SK-N-SH (cell line): Measurements from ENCODE around the gene KIF1C. TPM values are rescaled to one million over a fixed set of nuclear protein-coding genes. Genes with fewer than 3 reads are reported as not detected.

ENCODE experiments used
- CTCF ChIA-PET: fragments of 300-600, 350-600 bp; formaldehyde crosslinking; extraction: SDS; loops from one replicate; lab custom pipeline; 2021; lab: Yijun Ruan, JAX
- POLR2A ChIA-PET: fragments of 350-600 bp; sonication (Branson Sonifier 250); formaldehyde crosslinking; extraction: SDS; loops from one replicate; lab custom pipeline; 2020; ENCODE audit warnings: antibody characterized with exemption, inconsistent platforms; lab: Yijun Ruan, JAX
- DNase-seq: peaks from one replicate; pipeline ENCODE4 v3.0.0; 2012
- H2AFZ ChIP-seq: fragments of 200-600 bp; sonication (generic); 2 replicates; pipeline ENCODE4 v1.8.1; 2016; ENCODE audit warnings: antibody characterized with exemption, mild to moderate bottlenecking, low read depth
- H3F3A ChIP-seq: fragments of 200-600 bp; sonication (generic); replicated peaks from 2 replicates; pipeline ENCODE3; 2016; ENCODE audit warnings: antibody characterized with exemption, mild to moderate bottlenecking; ENCODE audit not compliant: insufficient read depth
- H3K27ac ChIP-seq, 2 experiments: fragments of 200-500 bp in 1 of 2; fragments of 200-600 bp in 1 of 2; sonication (Bioruptor generic) in 1 of 2; sonication (generic), shearing (Covaris generic) in 1 of 2; 2 replicates each; pipeline versions ENCODE4 v1.5.1 to v1.6.1; 2014 to 2016; ENCODE audit warnings: low read depth in 2 of 2, inconsistent platforms in 1 of 2, low read length in 1 of 2, mild to moderate bottlenecking in 1 of 2, mixed read lengths in 1 of 2
- H3K27me3 ChIP-seq: fragments of 200-600 bp; sonication (generic), shearing (Covaris generic); 2 replicates; pipeline ENCODE4 v1.6.1; 2016; ENCODE audit warnings: mixed run types; ENCODE audit not compliant: insufficient read depth
- H3K36me3 ChIP-seq, 2 experiments: fragments of 200-500 bp in 1 of 2; fragments of 200-600 bp in 1 of 2; sonication (Bioruptor generic) in 1 of 2; sonication (generic) in 1 of 2; replicated peaks in 1 of 2; 2 replicates each; pipeline versions ENCODE3 to v1.5.1; 2014 to 2016; ENCODE audit warnings: low read length in 1 of 2, mild to moderate bottlenecking in 1 of 2; ENCODE audit not compliant: insufficient read depth in 2 of 2, control insufficient read depth in 1 of 2
- H3K4me1 ChIP-seq, 2 experiments: fragments of 200-500 bp in 1 of 2; fragments of 200-600 bp in 1 of 2; sonication (Bioruptor generic) in 1 of 2; sonication (generic), shearing (Covaris generic) in 1 of 2; 2 replicates each; pipeline versions ENCODE4 v1.5.1 to v1.6.1; 2014 to 2016; ENCODE audit warnings: low read depth in 1 of 2, low read length in 1 of 2, mixed run types in 1 of 2; ENCODE audit not compliant: insufficient read depth in 2 of 2, control insufficient read depth in 1 of 2
- H3K4me2 ChIP-seq: fragments of 200-600 bp; sonication (generic), shearing (Covaris generic); 2 replicates; pipeline ENCODE4 v1.6.1; 2017; ENCODE audit warnings: mixed run types
- H3K4me3 ChIP-seq, 2 experiments: fragments of 200-500 bp in 1 of 2; fragments of 200-600 bp in 1 of 2; sonication (Bioruptor generic) in 1 of 2; sonication (generic), shearing (Covaris generic) in 1 of 2; 2 replicates each; pipeline versions ENCODE4 v1.5.1 to v1.8.1; 2014 to 2016; ENCODE audit warnings: low read depth in 2 of 2, inconsistent platforms in 1 of 2, low read length in 1 of 2, mild to moderate bottlenecking in 1 of 2, mixed read lengths in 1 of 2, moderate library complexity in 1 of 2
- H3K79me2 ChIP-seq: fragments of 200-600 bp; sonication (generic); 2 replicates; pipeline ENCODE4 v1.8.1; 2017; ENCODE audit warnings: mild to moderate bottlenecking; ENCODE audit not compliant: insufficient read depth
- H3K9ac ChIP-seq: fragments of 200-600 bp; sonication (generic); 2 replicates; pipeline ENCODE4 v1.6.1; 2017; ENCODE audit warnings: mixed run types
- H3K9me2 ChIP-seq: fragments of 200-600 bp; sonication (generic); 2 replicates; pipeline ENCODE4 v1.6.1; 2017; ENCODE audit warnings: mixed run types
- H3K9me3 ChIP-seq: fragments of 200-600 bp; sonication (generic); 2 replicates; pipeline ENCODE4 v1.6.1; 2017; ENCODE audit warnings: mixed run types, mild to moderate bottlenecking, moderate library complexity
- H4K20me1 ChIP-seq: fragments of 200-600 bp; sonication (generic); 2 replicates; pipeline ENCODE4 v1.6.1; 2017; ENCODE audit warnings: mild to moderate bottlenecking, mixed run types; ENCODE audit not compliant: insufficient read depth
- CHD2 ChIP-seq: fragments of 150-350 bp; IDR thresholded peaks from 2 replicates; pipeline ENCODE4 v1.6.1; 2018; ENCODE audit warnings: low read length; ENCODE audit not compliant: partially characterized antibody
- ELF1 ChIP-seq: IDR thresholded peaks from 2 replicates; pipeline ENCODE4 v1.4.0; 2012
- EP300 ChIP-seq, 2 experiments: IDR thresholded peaks; 2 replicates each; pipeline versions ENCODE4 v1.4.0 to v1.6.1; 2012; ENCODE audit warnings: borderline replicate concordance in 1 of 2, low read depth in 1 of 2, low read length in 1 of 2
- EZH2phosphoT487 ChIP-seq: fragments of 200-600 bp; sonication (generic); IDR thresholded peaks from 2 replicates; pipeline ENCODE4 v1.6.1; 2017; ENCODE audit warnings: low read depth, mixed run types, mild to moderate bottlenecking, antibody characterized with exemption, moderate library complexity, borderline replicate concordance
- FOSL2 ChIP-seq: IDR thresholded peaks from 2 replicates; pipeline ENCODE4 v1.4.0; 2012; ENCODE audit warnings: low read depth, mild to moderate bottlenecking, moderate library complexity, borderline replicate concordance
- FOXM1 ChIP-seq: IDR thresholded peaks from 2 replicates; pipeline ENCODE4 v1.4.0; 2012; ENCODE audit warnings: low read depth, mild to moderate bottlenecking
- GATA2 ChIP-seq: sonication (generic); formaldehyde crosslinking; IDR thresholded peaks from 2 replicates; pipeline ENCODE4 v1.5.0; 2020; ENCODE audit warnings: mild to moderate bottlenecking, missing genetic modification reagents
- IRF3 ChIP-seq: fragments of 150-350 bp; IDR thresholded peaks from 2 replicates; pipeline ENCODE4 v1.6.1; 2016; ENCODE audit warnings: mild to moderate bottlenecking, low read depth, low read length
- JUND ChIP-seq: IDR thresholded peaks from 2 replicates; pipeline ENCODE4 v1.4.0; 2012
- MAX ChIP-seq: IDR thresholded peaks from 2 replicates; pipeline ENCODE4 v1.4.0; 2012; ENCODE audit warnings: low read depth
- MXI1 ChIP-seq: IDR thresholded peaks from 2 replicates; pipeline ENCODE4 v1.6.1; 2012; ENCODE audit warnings: mild to moderate bottlenecking, low read depth, low read length, improper control_type of control experiment
- NRF1 ChIP-seq: IDR thresholded peaks from 2 replicates; pipeline ENCODE4 v1.6.1; 2012; ENCODE audit warnings: low read depth, mild to moderate bottlenecking, low read length
- POLR2AphosphoS5 ChIP-seq: IDR thresholded peaks from 2 replicates; pipeline ENCODE4 v1.6.1; 2012; ENCODE audit warnings: low read depth, low read length
- RAD21 ChIP-seq: IDR thresholded peaks from 2 replicates; pipeline ENCODE4 v1.6.1; 2012; ENCODE audit warnings: mild to moderate bottlenecking, low read length
- REST ChIP-seq: IDR thresholded peaks from 2 replicates; pipeline ENCODE4 v1.6.1; 2012; ENCODE audit warnings: mild to moderate bottlenecking, low read depth, low read length, moderate library complexity
- RFX5 ChIP-seq: IDR thresholded peaks from 2 replicates; pipeline ENCODE4 v1.6.1; 2012; ENCODE audit warnings: mild to moderate bottlenecking, improper control_type of control experiment, low read length
- SIN3A ChIP-seq: IDR thresholded peaks from 2 replicates; pipeline ENCODE4 v1.6.1; 2012; ENCODE audit warnings: low read depth, mild to moderate bottlenecking, low read length, moderate library complexity, borderline replicate concordance
- SMC3 ChIP-seq: IDR thresholded peaks from 2 replicates; pipeline ENCODE4 v1.6.1; 2012; ENCODE audit warnings: low read depth, low read length, improper control_type of control experiment
- TEAD4 ChIP-seq: IDR thresholded peaks from 2 replicates; pipeline ENCODE4 v1.4.0; 2012; ENCODE audit warnings: mild to moderate bottlenecking, borderline replicate concordance; ENCODE audit not compliant: insufficient read depth
- USF1 ChIP-seq: IDR thresholded peaks from 2 replicates; pipeline ENCODE4 v1.4.0; 2012; ENCODE audit warnings: low read depth, borderline replicate concordance
- USF2 ChIP-seq: fragments of 150-350 bp; IDR thresholded peaks from 2 replicates; pipeline ENCODE4 v1.6.1; 2017; ENCODE audit warnings: antibody characterized with exemption, low read length, low read depth, borderline replicate concordance
- YY1 ChIP-seq: IDR thresholded peaks from 2 replicates; pipeline ENCODE4 v1.4.0; 2012; ENCODE audit warnings: low read depth, mild to moderate bottlenecking
- ZBTB33 ChIP-seq: IDR thresholded peaks from 2 replicates; pipeline ENCODE4 v1.4.0; 2012; ENCODE audit warnings: low read depth, borderline replicate concordance
- WGBS: methylation state at CpG from one replicate; pipeline ENCODE4 v1.1.6; 2017; ENCODE audit warnings: low lambda C conversion rate; 5-methylcytosine and 5-hydroxymethylcytosine counted together
- polyA plus RNA-seq, 3 experiments: library from polyadenylated mRNA; depleted of rRNA; stranded (reverse); fragments of >200 nt; gene quantifications; 2 replicates each; pipeline ENCODE4 v1.2.3, GENCODE V29; 2012

KIF1C gene
- polyA plus RNA-seq, 1 of the 3 experiments (the other 2 are of a cell fraction) = 58.2 TPM

- H3K36me3 ChIP-seq = peaks cover 10 to 20% of the 10 kb centered on the region in 2 experiments
- H3K4me1 ChIP-seq = peaks cover 10 to 24% of the 10 kb centered on the region in 2 experiments; a peak in 3 of 4 replicates
- H4K20me1 ChIP-seq = peaks cover 20% of the 10 kb centered on the region
- ChIA-PET CTCF (interaction anchor here (0.7 to 8.1 kb wide), 7 partner anchors 9 to 64 kb away, joined by 3 to 54 read pairs (median 4); partner anchors contain the start of genes CAMTA2 and PFN1), POLR2A (interaction anchor here (0.6 to 2.2 kb wide), 4 partner anchors 8 to 191 kb away, joined by 3 to 13 read pairs (median 5); partner anchors contain the start of gene SPAG7)
- H3K4me2 ChIP-seq = peak overlapping the region; percentile 99
- DNase-seq = peak; percentile 67
- H2AFZ ChIP-seq = 0 out of 2 replicates have a peak overlapping the region, but pooled peaks have one; percentile 76
- peak overlapping the region; percentile 84 for H3K9ac ChIP-seq
- peaks cover 45% of the 10 kb centered on the region for H3K79me2 ChIP-seq
- no peaks in the 10 kb centered on the region for H3K9me2 ChIP-seq
- 5% methylated on average over 22 of the region's 55 CpGs for whole genome bisulfite sequencing
- peak overlapping the region; percentile 93 to 99 for H3K4me3 ChIP-seq
- H3K27ac ChIP-seq = peak overlapping the region; percentile 24 to 69; a peak in 3 of 4 replicates
- H3F3A ChIP-seq = peaks cover 4% of the 10 kb centered on the region
- no peak for TF ChIP-seq EZH2phosphoT487
- TF ChIP-seq TEAD4 = no peak
- TF ChIP-seq RAD21 = no peak
- no peak for TF ChIP-seq USF1
- TF ChIP-seq FOXM1 = no peak
- no peak for TF ChIP-seq YY1
- TF ChIP-seq JUND = no peak
- TF ChIP-seq GATA2 (CRISPR knock-in tag) = no peak
- TF ChIP-seq FOSL2 = no peak
- TF ChIP-seq IRF3 = no peak
- TF ChIP-seq SMC3 = no peak
- TF ChIP-seq USF2 = no peak
- peak; percentile 66 for TF ChIP-seq MXI1
- TF ChIP-seq REST = no peak
- TF ChIP-seq POLR2AphosphoS5 = 0 out of 2 replicates have a peak, but pooled peaks have one; percentile 6
- TF ChIP-seq EP300 (IDR thresholded peaks at IDR 0.05; ENCODE audit: borderline replicate concordance in 1 of 2, low read depth in 1 of 2, low read length in 1 of 2) = no peak
- TF ChIP-seq SIN3A = no peak
- TF ChIP-seq RFX5 = no peak
- no peak for TF ChIP-seq ZBTB33
- TF ChIP-seq ELF1 = no peak
- TF ChIP-seq CHD2 = no peak
- 0 out of 2 replicates have a peak, but pooled peaks have one; percentile 2 for TF ChIP-seq NRF1
- no peak for TF ChIP-seq MAX
- H3K9me3 ChIP-seq = no peaks in the 10 kb centered on the region
- H3K27me3 ChIP-seq = no peaks in the 10 kb centered on the region
Measured at GRCh38 chr17:4998027-4998731, 429 bp downstream of the KIF1C start.
